T1000 (cell line): ENCODE measurements around the gene TMEM222.
A peak's percentile ranks its signal among the peaks of the same experiment; 100 is the strongest.

Source experiments
- DNase-seq: peaks from one replicate; lab custom pipeline; 2025; ENCODE audit warnings: mixed read lengths; lab: John Stamatoyannopoulos, UW

Gene TMEM222

DNA sequence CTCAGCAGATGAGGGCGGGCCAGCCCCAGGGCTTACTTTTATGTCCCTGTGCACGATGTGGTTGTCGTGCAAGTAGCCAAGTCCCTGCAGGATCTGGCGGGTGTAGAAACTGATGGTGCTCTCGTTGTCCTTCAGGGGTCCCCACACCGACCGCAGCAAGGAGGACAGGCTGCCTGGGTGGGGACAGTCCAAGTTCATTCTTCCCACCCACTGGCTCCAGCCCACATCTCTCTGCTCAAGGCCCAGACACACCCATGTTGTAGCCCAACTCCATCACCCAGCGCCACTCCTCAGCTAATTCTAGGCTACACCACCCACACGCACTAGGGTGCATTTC, 37.8 kb downstream of the TMEM222 start:
- no peak for DNase-seq

DNA sequence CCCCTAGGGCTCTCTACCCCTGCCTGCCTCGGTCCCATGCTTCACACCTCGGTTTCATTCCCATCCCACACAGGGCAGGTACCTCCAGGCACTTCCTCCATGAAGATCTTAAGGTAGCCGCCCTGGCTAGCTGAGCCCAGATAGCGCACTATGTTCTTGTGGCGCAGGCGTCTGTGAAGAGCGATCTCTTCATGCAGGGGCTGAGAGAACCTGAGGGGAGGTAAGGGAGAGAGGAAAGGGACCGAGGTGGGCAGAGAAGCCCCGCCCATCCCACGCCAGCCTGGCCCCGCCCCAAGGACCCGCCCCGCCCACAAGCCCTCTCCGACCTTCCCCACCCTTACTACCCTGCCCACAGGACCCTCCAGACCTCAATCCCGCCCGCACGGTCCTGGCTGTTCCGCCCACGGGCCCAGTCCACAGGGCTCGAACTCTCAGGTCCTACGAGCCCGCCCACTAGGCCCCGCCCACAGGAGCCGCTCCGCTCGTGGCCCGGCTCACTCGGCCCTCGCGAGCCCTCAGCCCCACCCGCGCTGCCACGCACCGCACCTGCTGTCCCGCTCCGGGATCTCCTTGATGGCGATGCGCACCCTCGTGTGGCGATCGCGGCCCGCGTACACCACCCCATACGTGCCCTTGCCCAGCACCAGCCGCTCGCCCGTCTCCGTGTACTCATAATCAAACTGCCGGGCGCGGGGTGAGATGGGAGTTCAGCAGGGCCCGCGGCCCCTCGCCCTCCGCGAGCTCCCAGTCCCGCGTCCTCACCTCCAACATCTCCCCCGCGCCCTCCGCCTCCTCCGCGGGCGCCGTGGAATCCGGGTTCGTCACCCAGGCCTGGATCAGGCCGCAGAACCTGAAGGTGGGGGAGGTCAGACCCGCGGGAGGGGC, 38.4 kb downstream of the TMEM222 start:
- no peak for DNase-seq

DNA sequence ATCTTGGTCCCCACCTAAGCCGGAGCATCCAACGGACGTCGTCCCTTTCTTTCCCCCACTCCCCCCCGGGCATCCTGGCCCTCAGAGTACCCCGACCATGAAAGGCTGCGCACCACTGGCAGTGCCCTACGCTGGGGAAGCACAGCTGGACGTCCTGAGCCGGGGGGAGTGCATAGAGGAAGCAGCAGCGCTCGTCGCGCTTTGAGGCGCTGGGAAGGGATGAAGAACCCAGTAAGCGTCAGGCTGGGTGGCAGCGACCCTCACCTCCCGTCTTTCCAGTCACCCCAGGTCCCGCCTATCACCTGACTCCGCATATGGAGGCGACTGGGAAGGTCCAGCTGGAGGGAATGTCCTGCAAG, 39.1 kb downstream of the TMEM222 start:
- no peak for DNase-seq

DNA sequence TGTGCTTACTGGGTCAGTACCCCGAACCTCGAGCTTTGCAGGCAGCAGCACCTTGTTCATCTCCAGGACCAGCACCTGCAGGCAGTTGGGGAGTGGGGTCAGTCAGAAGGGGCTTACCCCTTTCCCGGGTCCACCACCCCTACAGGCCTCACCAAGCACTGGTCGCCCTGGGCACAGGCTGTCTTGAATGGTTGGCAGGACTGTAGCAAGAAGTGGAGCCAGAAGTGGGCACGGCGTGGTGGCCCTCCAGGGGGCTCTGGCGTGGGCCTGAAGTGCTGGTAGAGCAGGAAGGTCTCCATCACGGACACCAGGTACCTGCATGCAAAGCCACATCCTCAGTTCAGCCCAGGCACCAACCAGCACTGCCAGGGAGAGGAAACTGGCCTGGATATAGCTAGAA, 39.6 kb downstream of the TMEM222 start:
- no peak for DNase-seq

DNA sequence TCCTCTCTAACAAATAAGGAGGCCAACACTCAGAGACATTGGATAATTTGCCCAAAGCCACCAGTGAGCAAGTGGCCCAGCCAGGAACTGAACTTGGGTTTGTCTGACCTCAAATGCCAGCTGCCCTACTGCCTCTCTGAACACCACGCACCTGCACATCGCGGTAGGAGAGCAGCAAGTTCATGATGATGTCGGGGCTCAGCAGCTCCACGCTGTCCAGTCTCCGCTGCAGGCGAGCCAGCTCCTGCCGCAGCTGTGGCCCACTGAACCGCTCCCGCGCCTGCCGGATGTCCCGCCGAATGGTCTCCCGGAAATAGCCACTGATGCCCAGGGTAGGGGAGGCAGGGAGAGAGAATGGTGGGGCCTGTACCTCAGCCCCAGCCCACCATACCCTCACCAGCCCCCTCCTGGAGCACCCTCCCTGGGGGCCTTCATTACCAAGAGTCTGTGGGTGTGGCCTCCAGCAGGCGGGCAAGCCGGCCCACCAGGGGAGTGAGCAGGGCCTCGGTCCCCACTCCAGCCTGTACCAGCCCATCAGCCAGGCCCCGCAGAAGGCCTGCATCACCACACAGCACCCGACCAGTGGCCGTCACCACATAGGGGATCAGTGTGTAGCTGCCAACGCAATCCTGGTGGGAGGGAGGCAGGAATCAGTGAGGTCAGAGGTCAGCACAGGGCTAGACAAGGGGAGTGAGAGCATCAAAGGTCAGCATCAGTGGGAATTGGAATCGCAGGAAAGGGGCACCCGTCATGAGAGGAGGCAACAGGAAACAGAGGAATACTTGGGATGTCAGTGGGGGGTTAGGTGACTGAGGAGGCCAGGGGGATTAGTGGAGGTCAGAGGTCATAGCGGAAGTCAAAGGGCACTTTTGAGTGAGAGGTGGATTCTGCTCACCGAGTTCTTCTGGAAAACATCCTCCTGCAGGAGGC, 42.1 kb downstream of the TMEM222 start:
- no peak for DNase-seq

DNA sequence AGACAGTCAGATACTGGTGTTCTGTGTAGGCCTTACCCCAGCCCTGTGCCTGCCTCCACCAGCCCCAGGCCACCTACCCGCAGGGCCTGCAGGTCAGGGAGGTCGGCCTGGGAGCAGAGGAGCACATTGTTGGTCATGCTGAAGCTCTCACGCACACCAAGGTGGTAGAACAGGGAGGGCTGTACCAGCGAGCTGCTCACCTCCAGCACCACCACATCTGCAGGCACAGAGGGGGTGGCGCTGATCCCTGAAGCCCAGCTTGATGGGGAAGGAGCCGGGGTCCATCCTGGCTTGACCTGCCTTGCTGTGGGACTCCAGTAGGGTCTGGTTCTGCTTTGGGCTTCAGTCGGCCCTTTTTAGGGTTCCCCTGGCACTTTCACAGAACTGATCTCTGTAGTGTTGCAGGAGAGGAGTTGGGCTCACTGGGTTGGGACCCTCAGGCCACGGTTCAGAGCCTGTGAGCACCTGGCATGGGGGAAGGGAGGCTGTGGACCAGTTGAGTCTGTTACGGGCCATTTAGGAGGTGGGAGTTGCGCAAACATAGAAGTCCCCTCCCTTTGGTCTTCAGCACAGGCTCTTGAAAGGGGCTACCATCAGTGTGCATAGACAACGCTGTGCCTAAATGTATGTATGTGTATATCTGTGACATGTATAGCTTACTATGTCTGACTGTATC, 42.9 kb downstream of the TMEM222 start:
- DNase-seq = no peak

DNA sequence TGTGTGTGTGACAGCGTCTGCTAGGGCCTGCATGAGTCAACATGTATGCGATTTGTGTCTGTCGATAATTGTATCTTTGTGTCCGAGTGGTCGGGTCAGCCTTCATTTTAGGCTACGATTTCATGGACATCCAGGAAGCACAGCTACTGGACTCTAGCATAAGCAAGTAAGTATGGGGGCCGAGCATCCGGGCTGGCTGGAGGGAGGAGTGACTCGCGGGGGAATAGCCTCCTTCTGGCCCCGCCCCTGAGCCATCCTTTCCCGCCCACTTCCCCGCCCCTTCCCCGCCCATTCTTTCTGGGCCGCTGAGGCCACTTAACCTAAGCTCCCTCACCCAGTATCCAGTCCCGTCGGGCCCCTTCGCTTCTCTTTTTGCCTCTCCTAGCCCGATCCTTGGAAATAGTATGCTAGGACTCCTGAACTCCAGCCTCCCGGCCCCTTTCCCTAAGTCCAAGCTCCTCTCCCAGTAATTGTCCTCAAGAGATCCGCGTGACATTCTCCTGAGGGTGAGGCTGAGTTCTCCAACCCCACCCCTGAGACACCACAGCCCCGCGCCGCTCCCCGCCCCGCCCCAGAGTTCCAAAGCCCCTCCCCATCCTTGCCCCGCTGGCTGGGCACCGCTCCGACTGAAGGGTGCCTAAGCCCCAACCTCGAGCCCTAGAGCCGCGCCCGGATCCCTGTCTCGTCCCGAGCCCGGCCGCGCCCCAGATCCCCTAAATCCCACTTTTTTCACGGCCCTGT, 43.6 kb downstream of the TMEM222 start:
- DNase-seq = peak; percentile 87

DNA sequence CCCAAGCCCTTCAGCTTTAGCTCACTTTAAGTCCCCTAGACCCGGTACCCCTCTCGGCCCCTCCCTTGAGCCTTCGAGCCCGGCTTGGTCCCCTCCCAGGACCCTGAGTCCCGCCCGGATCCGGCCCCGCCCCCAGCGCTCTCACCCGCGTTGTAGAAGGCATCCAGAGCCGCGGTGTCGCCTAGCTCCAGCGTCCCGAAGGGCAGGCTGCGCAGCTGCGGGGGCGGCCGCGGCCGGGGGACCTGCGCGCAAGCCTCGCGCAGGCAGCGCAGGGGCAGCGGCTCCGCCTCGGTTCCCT, 44.1 kb downstream of the TMEM222 start:
- peak; percentile 75 for DNase-seq

DNA sequence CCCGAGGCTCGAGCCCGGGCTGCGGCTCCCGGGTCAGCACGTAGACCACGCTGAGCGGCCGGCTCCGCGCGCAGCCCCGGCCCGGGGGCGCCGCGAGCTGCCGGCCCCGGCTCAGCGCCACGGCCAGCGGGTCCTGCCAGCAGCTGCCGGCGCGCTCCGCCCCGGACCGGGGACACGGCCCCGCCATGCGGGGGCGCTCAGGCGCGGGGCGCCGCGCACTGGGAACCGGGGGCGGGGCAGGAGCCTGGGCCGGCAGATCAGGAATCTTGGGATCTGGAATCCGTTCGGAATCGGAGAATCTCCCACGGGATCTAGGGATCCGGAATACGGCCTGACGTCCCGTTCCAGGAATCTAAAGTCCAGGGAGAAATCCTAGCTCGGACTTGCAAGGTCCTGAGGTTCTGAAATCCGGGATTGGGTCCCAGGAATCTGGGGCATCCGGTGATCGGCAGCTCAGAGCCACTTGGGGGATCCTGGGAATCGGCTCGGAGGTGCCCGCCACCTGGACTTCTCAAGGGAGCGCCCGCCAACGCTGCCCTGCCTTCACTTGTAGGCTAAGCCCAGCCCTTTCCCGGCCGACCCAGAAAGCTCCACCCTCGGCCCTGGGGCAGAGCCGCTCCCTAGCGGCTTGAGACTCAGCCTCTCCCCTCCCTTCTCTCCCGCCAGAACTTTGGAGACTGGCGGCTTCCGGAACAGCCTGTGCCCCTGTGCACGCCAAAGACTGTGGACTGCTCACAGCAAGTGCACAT, 44.6 kb downstream of the TMEM222 start, which contains the start of gene MAP3K6:
MAP3K6 (minus strand) TSS at position 551 of the 749 bp plus-strand sequence; CDS start at position 187, 364 bp downstream.
- DNase-seq = peak; percentile 73

DNA sequence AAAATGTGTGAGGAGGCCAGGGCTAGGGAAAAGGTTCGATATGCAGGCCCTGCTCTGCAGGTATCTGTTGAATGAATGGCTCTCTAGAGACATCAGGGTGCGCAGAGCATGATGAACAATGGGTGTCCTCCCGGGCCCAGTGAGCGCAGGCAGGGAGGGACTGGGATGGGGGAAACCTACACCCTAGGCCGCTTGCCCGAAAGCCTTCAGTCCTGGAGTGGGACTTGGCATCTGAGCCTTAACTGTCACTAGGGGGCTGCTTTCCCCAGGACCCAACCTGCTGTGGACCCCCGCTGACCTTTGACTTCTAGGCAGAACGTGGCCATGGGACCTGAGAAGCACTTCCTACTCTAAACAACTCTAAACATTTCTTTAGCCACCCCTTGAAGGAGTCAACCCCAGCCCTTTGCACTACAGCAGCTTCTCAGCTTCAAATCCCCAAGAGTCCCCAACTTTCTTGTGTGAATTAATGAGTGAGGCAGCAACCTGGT, 45.2 kb downstream of the TMEM222 start:
- DNase-seq = no peak

DNA sequence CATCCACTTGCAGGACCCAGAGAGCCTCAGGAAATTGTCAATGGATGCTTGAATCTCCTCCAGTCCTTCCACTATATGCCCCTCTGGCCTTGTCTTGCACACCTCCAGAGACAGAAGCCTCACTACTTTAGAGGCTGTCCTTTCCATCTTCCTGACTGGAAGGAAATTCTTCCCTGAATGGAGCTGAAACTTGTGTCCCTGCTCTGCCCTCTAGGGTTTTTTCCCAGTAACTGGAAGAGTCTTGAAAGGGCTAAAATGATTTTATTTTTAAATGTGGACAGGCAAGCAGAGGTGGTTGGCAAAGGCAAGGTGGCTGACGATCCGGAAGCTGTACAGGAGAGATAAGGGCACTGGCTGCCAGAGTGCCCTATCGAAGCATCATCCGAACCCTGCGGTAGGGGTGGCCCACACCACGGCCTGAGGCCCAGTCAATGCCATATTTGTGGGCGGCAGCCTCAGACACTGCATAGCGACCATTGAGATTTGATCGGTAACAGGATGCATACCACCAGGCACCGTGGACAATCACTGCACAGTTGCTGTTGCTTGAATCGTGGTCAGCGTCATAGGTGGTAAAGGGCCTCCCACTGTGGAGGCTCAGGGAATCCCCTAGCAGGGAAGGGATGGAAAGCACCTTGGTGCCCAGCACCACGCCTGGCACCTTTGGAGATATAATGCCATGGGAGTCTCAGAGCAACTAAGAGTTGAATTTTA, 47.1 kb downstream of the TMEM222 start:
- no peak for DNase-seq

DNA sequence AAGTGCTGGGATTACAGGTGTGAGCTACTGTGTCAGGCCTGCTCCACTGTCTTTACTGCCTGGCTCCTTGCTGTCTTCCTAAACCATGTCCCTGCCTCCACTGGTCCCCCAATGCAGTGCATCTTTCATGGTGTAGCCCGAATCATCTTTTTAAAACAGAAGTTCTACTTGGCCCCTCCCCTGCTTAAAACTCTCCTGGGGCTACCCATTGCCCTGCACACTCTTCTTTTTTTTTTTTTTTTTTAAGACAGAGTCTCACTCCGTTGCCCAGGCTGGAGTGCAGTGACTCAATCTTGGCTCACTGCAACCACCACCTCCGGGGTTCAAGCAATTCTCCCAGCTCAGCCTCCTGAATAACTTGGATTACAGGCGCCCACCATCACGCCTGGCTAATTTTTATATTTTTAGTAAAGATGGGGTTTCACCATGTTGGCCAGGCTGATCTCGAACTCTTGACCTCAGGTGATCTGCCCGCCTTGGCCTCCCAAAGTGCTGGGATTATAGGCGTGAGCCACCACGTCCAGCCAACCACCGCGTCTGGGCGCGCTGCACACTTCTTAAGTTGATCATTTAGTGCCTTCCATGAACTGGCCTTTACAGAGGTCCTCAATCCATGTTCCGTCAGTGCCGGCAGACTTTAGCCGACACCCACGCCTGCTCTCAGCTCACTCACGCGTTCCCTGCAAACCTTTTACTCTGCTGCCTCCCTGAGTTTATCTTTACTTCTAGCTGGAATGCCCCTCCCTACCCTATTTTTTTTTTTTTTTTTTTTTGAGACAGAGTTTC, 50.3 kb downstream of the TMEM222 start:
- DNase-seq = no peak

DNA sequence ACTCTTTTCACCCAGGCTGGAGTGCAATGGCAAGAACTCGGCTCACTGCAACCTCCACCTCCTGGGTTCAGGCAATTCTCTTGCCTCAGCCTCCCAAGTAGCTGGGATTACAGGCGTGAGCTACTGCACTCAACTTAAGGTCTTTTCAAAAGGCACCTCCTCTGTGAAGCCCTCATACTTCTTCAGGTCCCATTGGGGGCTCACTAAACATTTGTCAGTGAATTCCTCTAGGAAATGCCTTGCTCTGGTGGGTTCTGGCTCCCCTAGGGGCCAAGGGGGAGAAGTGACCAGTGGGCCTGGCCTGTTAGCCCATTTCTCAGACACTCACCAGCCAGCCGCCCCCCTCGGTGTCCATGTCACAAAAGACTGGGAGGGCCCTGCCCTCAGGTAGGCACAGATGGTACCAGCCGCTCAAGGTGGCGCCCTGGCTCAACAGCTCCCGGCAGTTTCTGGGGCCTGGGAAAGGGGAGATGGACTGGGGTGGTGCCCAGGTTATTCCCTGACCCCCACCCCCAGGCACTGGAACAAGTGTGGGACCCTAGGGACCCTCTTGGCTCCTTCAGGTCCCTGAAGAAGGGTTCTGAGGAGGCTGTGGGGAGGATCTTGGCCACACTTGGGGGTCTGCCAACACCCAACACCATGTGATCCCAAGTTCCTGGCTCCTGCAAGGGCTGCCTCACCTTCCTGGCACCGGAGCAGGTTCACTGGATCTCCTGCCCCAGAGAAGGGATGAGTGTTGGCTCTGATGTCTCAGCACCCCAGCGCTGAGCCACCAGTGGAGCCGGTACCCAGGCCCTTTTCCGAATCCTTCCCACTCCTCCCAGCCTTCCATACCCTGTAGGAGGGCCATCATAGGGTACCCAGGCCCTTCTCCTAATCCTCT, 51.1 kb downstream of the TMEM222 start:
- DNase-seq = no peak

DNA sequence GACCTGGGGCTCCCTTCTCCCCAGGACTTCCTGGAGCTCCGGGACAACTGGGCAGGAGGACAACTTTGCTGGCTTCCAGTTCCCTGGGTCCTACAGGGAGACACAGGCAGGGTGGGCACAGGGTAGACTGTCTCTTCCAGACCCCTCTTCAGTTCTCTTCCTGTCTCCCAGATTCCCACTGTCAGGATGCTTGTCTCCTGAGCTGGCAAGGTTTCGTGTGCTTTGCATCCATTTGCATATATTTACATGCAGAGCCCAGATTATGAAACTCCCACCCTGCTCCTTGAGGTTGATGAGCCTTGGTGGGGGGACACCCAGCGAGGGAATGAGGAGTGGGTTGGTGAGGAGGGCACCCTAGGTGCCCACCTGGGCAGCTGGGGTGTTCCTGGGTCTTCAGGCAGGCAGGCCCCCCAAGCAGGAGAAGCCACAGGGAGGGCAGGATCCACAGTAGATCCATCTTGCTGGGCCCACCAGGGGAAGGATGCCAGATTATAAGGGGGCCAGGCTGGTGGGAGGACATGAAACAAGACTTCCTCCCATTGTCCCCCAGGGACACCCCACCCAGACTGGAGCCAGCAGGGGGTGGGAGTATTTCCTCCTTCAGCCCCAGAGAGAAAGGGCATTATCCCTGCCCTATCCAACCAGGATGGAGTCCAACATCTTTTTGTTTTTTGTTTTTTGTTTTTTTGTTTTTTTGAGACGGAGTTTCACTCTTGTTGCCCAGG, 52.6 kb downstream of the TMEM222 start, which contains the start of gene FCN3:
FCN3 (minus strand) TSS at position 463 of the 725 bp plus-strand sequence; CDS start at position 457, 6 bp downstream.
- no peak for DNase-seq

DNA sequence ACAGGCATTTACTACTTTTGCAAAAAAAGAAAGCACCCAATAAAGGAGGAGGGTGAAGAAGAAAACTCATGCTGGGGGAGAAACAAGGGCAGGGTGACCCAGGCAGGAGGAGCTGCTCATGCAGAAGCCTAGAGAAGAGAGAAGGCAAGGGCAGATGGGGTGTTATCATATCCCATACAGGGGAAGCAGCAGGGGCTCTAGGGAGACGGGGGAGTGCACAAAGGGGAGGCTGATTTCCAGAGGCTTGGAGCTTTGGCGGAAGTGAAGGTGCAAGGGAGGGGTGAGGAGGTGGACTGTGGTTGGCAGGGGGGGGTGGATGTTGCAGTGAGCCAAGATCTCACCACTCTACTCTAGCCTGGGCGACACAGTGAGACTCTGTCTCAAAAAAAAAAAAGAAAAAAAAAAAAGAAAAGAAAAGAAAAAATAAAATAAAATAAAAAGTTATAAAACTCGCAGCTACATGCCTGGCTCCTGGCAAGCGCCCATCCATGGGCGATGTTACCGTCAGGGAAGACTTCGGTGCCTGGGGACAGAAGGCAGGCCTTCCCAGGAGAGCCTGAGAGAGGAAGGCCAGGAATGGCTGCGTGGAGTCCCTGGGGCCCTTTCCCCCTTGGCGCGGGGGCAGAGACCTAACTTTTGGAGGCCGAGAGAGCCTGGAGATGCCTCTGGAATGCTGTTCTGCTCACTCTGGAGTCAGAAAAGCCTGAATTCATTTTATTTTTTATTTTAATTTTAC, 56.0 kb downstream of the TMEM222 start:
- DNase-seq = no peak

DNA sequence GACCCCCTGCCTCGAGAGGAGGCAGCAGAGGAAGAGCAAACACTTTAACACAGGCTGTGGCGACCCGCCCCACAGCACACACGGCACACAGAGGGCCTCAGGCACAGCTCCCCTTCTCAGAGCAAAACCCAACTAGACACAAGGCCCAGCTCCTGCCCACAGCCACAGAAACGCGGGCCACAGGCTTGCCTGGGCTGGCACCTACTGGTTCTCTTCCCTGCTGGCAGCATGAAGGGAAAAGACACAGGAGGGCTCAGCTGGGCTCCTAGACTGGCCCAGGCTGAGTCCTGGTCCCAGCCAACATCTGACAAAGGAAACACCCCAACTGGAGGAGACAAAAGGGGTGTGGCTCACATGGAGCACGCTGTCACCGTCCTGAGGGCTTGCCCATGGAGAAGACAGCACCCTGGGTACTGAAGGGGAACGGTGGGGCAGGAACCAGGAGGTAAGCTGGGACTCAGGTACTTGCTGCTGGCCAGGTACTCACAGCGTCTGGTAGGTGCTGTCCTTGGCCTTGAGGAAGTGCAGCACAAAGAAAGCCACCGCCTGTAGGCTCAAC, 57.7 kb downstream of the TMEM222 start:
- DNase-seq = no peak

DNA sequence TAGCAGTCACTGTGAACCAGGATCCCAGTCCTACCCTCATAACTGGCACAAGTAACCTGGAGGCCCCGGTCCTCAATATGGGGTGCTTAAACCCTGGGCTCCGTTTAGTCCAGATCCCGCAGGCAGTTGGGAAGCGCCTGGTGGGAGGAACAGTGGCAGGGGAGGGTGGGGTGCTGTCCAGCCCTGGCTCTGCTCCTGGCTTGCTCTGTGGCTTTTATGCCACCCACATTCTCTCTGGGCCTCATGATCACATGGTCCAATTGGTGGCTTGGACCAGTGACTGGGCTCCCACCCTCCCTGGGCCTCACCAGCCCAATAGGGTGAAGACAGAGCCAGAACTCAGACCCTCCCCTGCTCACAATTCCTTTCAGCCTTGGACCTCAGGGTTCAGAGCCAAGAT, 58.3 kb downstream of the TMEM222 start:
- DNase-seq = no peak
